AG08396 (cell line): ENCODE data around the gene CCDC192.

ENCODE experiments used
- DNase-seq: peaks from one replicate; pipeline ENCODE4 v3.0.0; 2012; ENCODE audit warnings: low spot score, mixed read lengths

The CCDC192 gene

DNA sequence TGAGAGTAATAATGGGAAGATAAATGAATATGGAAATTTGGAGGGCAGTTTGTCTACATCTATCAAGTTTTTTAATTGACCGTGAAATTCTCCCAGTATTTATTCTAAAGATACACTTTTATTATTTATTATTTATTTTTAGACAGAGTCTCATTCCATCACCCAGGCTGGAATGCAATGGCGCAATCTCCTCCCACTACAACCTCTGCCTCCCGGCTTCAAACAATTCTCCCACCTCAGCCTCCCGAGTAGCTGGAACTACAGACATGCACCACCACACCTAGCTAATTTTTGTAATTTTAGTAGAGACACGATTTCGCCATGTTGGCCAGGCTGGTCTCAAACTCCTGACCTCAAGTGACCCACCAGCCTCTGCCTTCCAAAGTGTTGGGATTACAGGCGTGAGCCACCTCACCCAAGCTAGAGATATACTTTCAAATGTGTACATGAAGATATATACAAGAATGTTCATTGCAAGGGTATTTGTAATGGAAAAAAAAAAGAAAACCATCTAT, 282.7 kb downstream of the CCDC192 start:
- no peak for DNase-seq

DNA sequence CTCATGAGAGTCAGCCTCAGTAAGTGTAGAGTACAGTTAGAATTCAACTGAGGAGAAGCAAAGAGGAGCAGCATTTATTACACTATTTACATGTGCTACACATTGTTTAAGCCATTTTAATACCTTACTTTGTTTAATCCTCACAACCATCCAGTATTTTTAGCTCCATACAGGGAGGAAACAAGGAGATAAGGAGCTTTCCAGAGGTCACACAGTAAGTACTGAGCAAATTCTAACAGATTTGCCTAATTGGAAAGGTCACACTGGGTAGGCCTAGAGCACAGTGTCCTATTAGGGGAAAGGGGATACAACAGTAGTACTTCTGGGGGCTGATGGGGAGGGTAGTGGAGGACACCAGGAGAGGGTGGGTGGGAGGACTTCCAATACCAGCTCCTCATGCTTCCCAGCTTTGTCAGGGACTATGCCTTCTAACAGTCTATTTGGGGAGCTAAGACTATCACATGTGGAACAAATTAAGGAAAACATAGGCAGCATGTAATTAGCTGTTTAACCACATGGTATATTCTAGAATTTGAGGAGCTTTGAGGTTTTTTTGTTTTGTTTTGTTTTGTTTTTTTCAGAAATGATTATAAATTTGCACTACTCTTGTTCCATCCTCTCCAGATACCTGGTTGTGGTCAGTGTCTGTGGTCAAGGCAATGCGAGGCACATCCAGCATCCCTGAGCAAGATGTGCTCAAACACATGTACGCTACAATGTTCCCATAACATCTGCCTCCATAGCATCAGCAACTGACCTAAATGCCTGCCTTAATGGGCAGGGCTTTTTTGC, 284.4 kb downstream of the CCDC192 start:
- no peak for DNase-seq

DNA sequence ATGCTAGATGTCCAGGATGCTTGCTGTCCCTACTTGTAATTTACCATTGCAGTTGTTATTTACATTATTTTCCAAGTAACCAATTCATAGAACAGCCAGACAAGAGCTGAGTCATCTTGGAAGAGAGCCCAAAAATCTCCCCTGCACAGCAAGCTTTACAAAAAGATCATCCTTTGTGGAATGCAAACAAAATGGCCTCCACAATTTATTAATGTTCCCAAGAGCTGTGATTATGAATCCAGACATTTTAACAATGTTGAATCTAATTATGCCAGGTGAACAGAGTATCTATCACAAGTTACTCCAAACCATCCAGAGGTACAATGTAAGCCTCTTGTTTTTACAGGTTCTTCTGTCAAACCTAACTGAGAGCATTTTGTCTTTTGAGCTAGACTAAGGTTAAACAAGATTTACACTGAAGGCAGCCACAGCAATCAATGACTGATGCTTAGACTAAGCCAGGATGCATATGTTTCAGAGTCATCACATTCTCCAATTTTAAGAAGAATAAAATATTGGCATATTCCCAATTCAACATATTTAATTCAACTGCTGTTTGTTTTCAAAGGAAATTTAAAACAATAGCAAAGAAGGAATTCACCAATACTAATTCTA, 285.1 kb downstream of the CCDC192 start:
- peak; percentile 48 for DNase-seq
